ENCODE measurements around the gene MYO10.
"Not testable (repeated sequence)": the region's sequence is repeated elsewhere in the genome, so short reads cannot be mapped to it uniquely, and the experiment has no call there.

Gene MYO10

DNA sequence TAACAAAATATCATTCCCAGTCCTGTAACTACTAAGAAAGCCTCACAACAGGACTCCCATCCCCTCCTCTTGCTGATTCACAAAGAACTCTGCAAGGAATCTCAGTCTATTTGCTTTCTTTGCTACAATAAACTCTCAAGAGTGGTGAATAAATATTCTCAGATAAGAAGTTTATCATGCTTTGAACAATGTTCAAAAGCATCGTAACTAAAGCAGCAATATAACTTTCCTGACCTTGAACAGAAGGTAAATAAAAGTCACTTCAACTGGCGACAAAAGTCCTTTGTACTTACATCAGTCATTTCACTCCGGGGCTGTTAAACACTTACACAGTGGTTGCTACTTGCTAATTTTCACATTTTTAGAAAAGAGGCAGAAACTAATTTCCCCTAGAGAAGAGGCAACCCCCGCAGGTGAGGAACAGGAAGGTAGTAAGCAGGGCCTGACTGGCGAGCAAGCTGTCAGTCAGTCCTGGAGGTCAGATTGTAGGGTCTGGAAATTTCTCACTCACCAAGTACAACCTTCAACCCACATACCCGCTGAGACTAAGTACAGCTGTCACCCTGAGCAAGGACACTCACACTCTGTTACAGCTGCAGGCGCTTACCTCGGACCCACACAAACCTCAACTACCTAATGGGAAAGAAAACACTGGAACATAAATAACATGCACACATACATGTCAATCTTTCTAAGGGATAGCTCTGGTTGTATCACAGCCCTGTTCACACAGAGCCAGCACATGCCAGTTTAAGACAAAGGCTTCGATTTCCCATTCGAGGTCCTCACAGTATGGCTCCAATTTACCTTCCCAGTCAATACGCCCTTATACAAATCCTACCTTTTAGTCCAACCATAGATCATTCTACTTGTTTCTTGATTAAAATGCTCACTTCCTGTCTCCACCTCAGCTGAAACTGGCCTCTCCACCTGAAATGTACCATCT, 214.7 kb downstream of the MYO10 start:
- H3K4me1 ChIP-seq (ENCODE audit: control insufficient read depth, insufficient read depth, low read length), result peaks cover 7% of the 10 kb centered on the region
- peak overlapping the region; percentile 54; the same call in 1 of the 2 replicates for H3K27ac ChIP-seq (ENCODE audit: extremely low read depth, low read depth, low read length)
- peak; percentile 39; the same call in 1 of the 2 replicates for TF ChIP-seq OSR2 (tag by site-specific recombination; IDR thresholded peaks at IDR 0.05)
- peak; percentile 84; the same call in 1 of the 2 replicates for TF ChIP-seq TCF7L2 (IDR thresholded peaks at IDR 0.05; ENCODE audit: borderline replicate concordance, low read depth, low read length)
- TF ChIP-seq SCRT2 (tag by site-specific recombination; IDR thresholded peaks at IDR 0.05), result peak; percentile 49; the same call in 1 of the 2 replicates
- no peak for TF ChIP-seq ZNF521 (tag by site-specific recombination; IDR thresholded peaks at IDR 0.05)
- TF ChIP-seq ZIC2 (tag by site-specific recombination; IDR thresholded peaks at IDR 0.05), result peak; percentile 22; the same call in 1 of the 2 replicates
- peak; percentile 67 for TF ChIP-seq FEZF1 (tag by site-specific recombination; IDR thresholded peaks at IDR 0.05)
- TF ChIP-seq ZNF274 (IDR thresholded peaks at IDR 0.05; ENCODE audit: low read length), result no peak
- TF ChIP-seq ZNF274 (tag by site-specific recombination; IDR thresholded peaks at IDR 0.05; ENCODE audit: borderline replicate concordance), result no peak
- no peak for TF ChIP-seq ZNF433 (tag by site-specific recombination; IDR thresholded peaks at IDR 0.05; ENCODE audit: low read depth)
- TF ChIP-seq, protein P1, sequence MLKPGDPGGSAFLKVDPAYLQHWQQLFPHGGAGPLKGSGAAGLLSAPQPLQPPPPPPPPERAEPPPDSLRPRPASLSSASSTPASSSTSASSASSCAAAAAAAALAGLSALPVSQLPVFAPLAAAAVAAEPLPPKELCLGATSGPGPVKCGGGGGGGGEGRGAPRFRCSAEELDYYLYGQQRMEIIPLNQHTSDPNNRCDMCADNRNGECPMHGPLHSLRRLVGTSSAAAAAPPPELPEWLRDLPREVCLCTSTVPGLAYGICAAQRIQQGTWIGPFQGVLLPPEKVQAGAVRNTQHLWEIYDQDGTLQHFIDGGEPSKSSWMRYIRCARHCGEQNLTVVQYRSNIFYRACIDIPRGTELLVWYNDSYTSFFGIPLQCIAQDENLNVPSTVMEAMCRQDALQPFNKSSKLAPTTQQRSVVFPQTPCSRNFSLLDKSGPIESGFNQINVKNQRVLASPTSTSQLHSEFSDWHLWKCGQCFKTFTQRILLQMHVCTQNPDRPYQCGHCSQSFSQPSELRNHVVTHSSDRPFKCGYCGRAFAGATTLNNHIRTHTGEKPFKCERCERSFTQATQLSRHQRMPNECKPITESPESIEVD (tag by site-specific recombination; IDR thresholded peaks at IDR 0.05), result peak; percentile 92
- no peak for TF ChIP-seq GLIS1 (tag by site-specific recombination; IDR thresholded peaks at IDR 0.05)
- no peak overlapping the region for H3K4me3 ChIP-seq (ENCODE audit: low read depth, low read length)
- CTCF ChIA-PET, result interaction anchor here (1.0 kb wide), 1 partner anchor 468 kb away, joined by 3 read pairs; no protein-coding TSS in a partner anchor
- POLR2A ChIA-PET, result no interaction called here
- no peaks in the 10 kb centered on the region; the same call in 1 of the 2 replicates for H3K9me3 ChIP-seq (ENCODE audit: control insufficient read depth, insufficient read depth, low read depth, low read length)
- no peaks in the 10 kb centered on the region for H3K36me3 ChIP-seq (ENCODE audit: control insufficient read depth in 2 of 2, insufficient read depth in 1 of 2, low read length in 2 of 2)

DNA sequence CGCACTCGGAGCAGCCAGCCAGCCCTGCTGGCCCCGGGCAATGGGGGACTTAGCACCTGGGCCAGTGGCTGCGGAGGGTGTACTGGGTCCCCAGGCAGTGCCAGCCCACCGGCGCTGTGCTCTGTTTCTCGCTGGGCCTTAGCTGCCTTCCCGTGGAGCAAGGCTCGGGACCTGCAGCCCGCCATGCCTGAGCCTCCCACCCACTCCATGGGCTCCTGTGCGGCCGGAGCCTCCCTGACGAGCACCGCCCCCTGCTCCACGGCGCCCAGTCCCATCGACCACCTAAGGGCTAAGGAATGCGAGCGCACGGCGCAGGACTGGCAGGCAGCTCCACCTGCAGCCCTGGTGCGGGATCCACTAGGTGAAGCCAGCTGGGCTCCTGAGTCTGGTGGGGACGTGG, 218.1 kb downstream of the MYO10 start:
- H3K4me3 ChIP-seq (ENCODE audit: low read depth, low read length); POLR2A ChIA-PET; H3K36me3 ChIP-seq (ENCODE audit: control insufficient read depth in 2 of 2, insufficient read depth in 1 of 2, low read length in 2 of 2); H3K27ac ChIP-seq (ENCODE audit: extremely low read depth, low read depth, low read length); CTCF ChIA-PET; H3K9me3 ChIP-seq (ENCODE audit: control insufficient read depth, insufficient read depth, low read depth, low read length): not testable (repeated sequence)
- peaks cover 12% of the 10 kb centered on the region for H3K4me1 ChIP-seq (ENCODE audit: control insufficient read depth, insufficient read depth, low read length)

DNA sequence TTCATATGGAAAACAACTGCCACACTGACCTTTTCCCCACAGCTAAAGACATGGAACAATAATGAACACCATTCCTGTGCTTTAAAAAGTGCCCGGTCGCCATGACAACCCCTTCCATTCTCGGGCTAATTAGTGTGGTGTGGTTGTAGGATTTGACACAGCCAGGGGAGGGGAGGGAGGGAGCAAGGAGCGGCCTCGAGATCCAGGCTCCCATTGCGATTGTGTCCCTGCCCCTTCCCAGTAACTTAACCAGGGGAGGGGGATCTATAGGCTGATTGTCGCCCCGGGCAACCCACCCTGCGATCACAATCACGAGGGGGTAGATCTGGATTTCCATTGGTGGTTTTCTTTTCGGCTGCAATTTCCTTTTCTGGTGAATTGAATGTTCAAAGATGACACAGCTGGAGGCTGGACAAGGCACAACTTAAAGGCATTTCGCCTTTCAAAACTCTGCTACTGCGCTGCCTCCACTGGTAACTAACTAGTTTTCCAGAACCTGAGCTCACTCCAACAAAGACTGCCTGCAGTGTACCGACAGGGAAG, 222.6 kb downstream of the MYO10 start:
- Histone ChIP-seq H3K36me3 (ENCODE audit: control insufficient read depth in 2 of 2, insufficient read depth in 1 of 2, low read length in 2 of 2) (peaks cover 6 to 26% of the 10 kb centered on the region in 2 experiments), H3K4me1 (ENCODE audit: control insufficient read depth, insufficient read depth, low read length) (peaks cover 15% of the 10 kb centered on the region), H3K27ac (ENCODE audit: extremely low read depth, low read depth, low read length) (no peak overlapping the region), H3K4me3 (ENCODE audit: low read depth, low read length) (no peak overlapping the region), H3K9me3 (ENCODE audit: control insufficient read depth, insufficient read depth, low read depth, low read length) (no peaks in the 10 kb centered on the region)
- no peak for TF ChIP-seq ZNF660 (tag by site-specific recombination; IDR thresholded peaks at IDR 0.05)
- TF ChIP-seq ZNF341 (tag by site-specific recombination; IDR thresholded peaks at IDR 0.05; ENCODE audit: low read depth), result peak; percentile 38; the same call in 1 of the 2 replicates
- ChIA-PET CTCF (interaction anchor here (0.6 to 3.6 kb wide), 4 partner anchors 24 to 477 kb away, joined by 3 to 15 read pairs (median 3); no protein-coding TSS in a partner anchor), POLR2A (no interaction called here)

DNA sequence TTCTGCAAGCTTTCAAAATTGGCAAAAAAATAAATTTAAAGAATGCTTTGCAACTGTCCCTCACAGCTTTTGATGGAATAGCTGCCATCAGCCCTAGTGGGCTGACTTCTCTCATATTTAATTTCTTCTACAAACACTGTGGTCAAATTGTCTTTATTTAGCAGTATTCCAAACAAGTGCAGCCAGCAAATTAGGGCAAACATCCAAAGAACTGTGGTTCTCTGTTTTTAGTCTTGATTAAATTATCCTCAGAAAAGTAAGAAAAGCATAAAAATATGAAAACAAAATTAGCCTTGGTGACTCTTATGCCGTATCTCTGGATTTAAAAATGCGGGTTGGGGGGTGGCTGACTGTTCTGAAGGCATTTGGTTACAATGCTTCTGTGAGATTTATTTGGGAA, 223.5 kb downstream of the MYO10 start:
- peaks cover 15% of the 10 kb centered on the region for H3K4me1 ChIP-seq (ENCODE audit: control insufficient read depth, insufficient read depth, low read length)
- TF ChIP-seq ZNF658 (tag by site-specific recombination; IDR thresholded peaks at IDR 0.05) (no peak), ZNF221 (tag by site-specific recombination; IDR thresholded peaks at IDR 0.05; ENCODE audit: borderline replicate concordance) (no peak), ZNF416 (tag by site-specific recombination; IDR thresholded peaks at IDR 0.05) (no peak)
- POLR2A ChIA-PET, result no interaction called here
- no peaks in the 10 kb centered on the region for H3K9me3 ChIP-seq (ENCODE audit: control insufficient read depth, insufficient read depth, low read depth, low read length)
- no peak overlapping the region for H3K27ac ChIP-seq (ENCODE audit: extremely low read depth, low read depth, low read length)
- CTCF ChIA-PET, result interaction anchor here (1.5 to 3.6 kb wide), 2 partner anchors 23 to 477 kb away, joined by 3 to 15 read pairs; no protein-coding TSS in a partner anchor
- no peak overlapping the region for H3K4me3 ChIP-seq (ENCODE audit: low read depth, low read length)
- H3K36me3 ChIP-seq (ENCODE audit: control insufficient read depth in 2 of 2, insufficient read depth in 1 of 2, low read length in 2 of 2), result peaks cover 9 to 35% of the 10 kb centered on the region in 2 experiments
